ENCODE data around the gene FNIP2.
A peak's percentile ranks its signal among the peaks of the same experiment; 100 is the strongest.

The FNIP2 gene

DNA sequence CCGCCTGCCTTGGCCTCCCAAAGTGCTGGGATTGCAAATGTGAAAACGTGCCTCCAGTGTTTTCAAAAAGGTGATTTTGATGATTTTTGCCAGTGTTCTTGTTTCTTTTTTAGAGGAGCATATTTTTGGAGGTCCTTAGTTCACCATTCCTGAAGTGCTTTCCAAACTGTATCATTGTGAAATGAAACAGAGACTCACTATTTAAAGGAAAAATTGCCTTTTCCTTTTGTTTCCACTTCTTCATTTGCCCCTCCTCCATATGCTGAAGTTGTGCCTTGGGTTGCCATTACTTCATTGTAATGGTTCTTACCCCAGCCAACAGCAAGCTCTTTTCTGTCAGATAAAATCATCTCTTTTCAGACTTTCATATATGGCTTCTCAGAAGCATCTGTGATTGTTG, 164.4 kb downstream of the FNIP2 start:
- CTCF ChIA-PET = interaction anchor here (0.8 kb wide), 1 partner anchor 522 kb away, joined by 4 read pairs; no protein-coding TSS in a partner anchor
- no peak for DNase-seq (ENCODE audit: extremely low spot score)
- no peak for TF ChIP-seq ZNF384 (IDR thresholded peaks at IDR 0.05)
- POLR2A ChIA-PET = no interaction called here

DNA sequence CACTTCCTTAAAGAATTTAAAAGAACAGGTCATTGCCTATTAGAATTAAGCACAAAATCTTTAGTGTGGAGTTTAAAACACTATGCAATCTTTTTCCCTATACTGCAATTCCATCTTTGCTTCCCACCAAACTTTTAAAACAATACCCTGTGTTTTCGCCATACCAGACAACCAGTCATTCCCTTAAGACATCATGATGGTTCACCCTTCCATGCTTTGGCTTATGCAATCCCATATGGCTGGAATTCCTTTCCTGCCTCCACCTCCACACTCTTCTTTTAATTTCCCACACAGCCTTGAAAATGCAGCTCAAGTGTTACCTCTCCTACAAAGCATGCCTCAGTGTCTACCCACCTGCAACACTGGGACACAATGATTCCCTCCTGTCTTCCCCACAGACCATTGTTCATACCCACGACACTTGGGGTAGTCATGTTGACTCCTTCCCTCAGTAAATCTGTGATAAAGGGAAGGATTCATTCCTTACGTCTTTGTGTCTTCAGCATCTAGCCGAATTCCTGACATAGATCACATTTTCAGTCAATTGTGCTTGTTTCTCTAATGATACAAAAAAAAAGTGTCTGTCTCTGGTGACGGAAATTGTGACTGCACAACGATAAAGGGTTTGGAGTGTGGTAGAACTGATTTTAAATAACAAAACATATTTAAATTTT, 166.3 kb downstream of the FNIP2 start:
- no peak for DNase-seq (ENCODE audit: extremely low spot score)
- TF ChIP-seq SP1 (IDR thresholded peaks at IDR 0.05) = no peak
- no peak for TF ChIP-seq TARDBP (IDR thresholded peaks at IDR 0.05)
- no peak for TF ChIP-seq FOXM1 (IDR thresholded peaks at IDR 0.05; ENCODE audit: borderline replicate concordance)
- TF ChIP-seq BHLHE40 (IDR thresholded peaks at IDR 0.05; ENCODE audit: borderline replicate concordance) = no peak
- TF ChIP-seq ELF4 (IDR thresholded peaks at IDR 0.05) = no peak
- TF ChIP-seq, protein P1, sequence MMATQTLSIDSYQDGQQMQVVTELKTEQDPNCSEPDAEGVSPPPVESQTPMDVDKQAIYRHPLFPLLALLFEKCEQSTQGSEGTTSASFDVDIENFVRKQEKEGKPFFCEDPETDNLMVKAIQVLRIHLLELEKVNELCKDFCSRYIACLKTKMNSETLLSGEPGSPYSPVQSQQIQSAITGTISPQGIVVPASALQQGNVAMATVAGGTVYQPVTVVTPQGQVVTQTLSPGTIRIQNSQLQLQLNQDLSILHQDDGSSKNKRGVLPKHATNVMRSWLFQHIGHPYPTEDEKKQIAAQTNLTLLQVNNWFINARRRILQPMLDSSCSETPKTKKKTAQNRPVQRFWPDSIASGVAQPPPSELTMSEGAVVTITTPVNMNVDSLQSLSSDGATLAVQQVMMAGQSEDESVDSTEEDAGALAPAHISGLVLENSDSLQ (IDR thresholded peaks at IDR 0.05) = no peak
- TF ChIP-seq CTBP1 (IDR thresholded peaks at IDR 0.05; ENCODE audit: borderline replicate concordance) = no peak
- POLR2A ChIA-PET = no interaction called here
- CTCF ChIA-PET = no interaction called here

DNA sequence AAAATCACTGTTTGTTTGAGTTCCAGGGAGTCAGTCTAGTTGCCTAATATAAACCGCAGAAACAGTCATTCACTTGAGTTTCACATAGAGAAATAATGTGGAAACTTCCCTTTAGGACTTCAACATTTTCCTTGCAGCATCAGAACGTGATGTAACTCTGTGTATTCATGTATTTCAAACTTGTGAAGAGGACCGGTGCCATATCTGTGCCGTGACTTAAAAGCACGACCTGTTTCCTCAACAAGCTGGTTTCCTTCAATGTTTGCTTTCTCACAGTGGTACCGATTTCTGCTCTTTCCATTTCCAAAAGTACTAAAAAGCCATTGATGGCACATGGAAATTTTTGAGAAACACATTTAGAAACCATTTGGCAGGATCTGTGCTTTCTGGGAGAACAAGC, 167.4 kb downstream of the FNIP2 start:
- no peak for TF ChIP-seq ARNT (IDR thresholded peaks at IDR 0.05)
- TF ChIP-seq FOXK2 (IDR thresholded peaks at IDR 0.05) = no peak
- TF ChIP-seq ZNF384 (IDR thresholded peaks at IDR 0.05) = no peak
- TF ChIP-seq HDGF (IDR thresholded peaks at IDR 0.05; ENCODE audit: borderline replicate concordance) = no peak
- no peak for TF ChIP-seq LEF1 (IDR thresholded peaks at IDR 0.05; ENCODE audit: borderline replicate concordance)
- TF ChIP-seq TARDBP (IDR thresholded peaks at IDR 0.05) = no peak
- no peak for TF ChIP-seq NFRKB (IDR thresholded peaks at IDR 0.05)
- TF ChIP-seq CTBP1 (IDR thresholded peaks at IDR 0.05; ENCODE audit: borderline replicate concordance) = no peak
- TF ChIP-seq FOXM1 (IDR thresholded peaks at IDR 0.05; ENCODE audit: borderline replicate concordance) = no peak
- TF ChIP-seq ELF4 (IDR thresholded peaks at IDR 0.05) = no peak
- TF ChIP-seq BHLHE40 (IDR thresholded peaks at IDR 0.05; ENCODE audit: borderline replicate concordance) = no peak
- CTCF ChIA-PET = no interaction called here
- DNase-seq (ENCODE audit: extremely low spot score) = no peak
- POLR2A ChIA-PET = no interaction called here

DNA sequence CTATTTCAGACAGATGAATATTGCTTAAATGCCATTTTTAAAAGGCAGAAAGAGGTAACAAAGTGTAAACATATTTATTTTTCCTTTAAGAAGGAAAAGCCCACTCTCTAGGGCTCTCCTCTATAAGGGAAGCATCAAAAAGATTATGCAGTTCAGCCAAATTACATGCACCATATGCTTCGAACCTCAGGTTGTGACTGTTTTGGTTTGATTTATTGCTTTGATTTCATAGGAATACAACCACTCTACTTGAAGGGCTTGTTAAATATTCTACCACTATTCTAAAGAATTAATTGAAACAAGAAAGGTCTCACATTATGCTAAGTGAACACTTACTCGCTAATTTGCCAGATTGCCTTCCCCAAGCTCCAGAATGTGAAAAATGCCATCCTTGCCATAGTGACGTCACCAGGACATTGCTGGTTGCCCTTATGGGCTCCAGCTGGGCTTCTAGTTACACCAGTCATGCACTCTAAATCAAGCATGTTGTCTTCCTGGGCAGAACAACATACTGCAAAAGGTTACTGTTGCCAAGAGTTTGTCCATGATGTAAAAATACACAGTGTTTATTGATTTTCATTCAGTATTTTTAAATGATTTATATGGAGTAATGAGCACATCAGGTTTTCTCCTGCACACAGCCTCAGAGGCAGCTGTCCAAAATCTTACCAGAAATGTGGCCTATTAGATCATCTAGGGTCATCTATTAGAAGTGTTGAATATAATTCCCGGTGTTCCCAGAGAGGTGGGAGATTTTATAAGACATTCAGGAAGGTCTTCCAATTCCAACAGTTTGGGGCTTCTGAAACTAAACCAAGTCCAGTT, 169.6 kb downstream of the FNIP2 start:
- DNase-seq (ENCODE audit: extremely low spot score) = no peak
- CTCF ChIA-PET = no interaction called here
- no peak for TF ChIP-seq NFRKB (IDR thresholded peaks at IDR 0.05)
- TF ChIP-seq, protein P1 (IDR thresholded peaks at IDR 0.05) = peak; percentile 20; the same call in 1 of the 2 replicates
- TF ChIP-seq BHLHE40 (IDR thresholded peaks at IDR 0.05; ENCODE audit: borderline replicate concordance) = no peak
- TF ChIP-seq HDGF (IDR thresholded peaks at IDR 0.05; ENCODE audit: borderline replicate concordance) = no peak
- POLR2A ChIA-PET = no interaction called here

DNA sequence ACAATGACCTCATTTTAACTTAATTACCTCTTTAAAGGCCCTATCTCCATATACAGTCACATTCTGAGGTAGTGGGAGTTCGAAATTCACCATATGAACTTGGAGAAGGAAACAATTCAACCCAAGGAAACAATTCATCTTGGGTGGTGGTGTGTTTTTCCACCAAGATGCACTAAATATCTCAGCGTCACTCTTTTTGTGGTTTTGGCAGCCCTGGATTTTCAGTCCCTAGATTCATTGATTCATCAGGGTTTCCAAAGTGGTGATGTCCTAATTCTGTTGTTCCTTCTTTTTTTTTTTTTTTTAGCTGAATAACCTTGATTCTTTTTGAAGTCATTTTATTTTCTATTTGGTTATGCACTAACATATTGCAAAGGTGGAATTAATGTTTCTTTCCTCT, 171.4 kb downstream of the FNIP2 start:
- POLR2A ChIA-PET = no interaction called here

DNA sequence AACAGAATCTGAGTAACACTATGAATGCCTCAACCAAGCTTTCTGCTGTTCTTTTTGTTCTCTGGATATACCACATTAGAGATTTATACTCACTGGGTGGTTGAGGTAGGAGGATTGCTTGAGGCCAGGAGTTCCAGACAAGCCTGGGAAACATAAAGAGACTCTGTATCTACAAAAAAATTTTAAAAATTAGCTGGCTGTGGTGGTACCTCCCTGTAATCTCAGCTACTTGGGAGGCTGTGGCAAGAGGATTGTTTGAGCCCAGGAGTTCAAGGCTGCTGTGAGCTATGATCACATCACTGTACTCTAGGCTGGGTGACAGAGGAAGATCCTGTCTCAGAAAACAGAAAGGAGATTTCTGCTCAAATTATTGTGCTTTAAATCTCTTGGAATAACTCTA, 172.5 kb downstream of the FNIP2 start:
- ChIA-PET POLR2A (no interaction called here), CTCF (no interaction called here)
- TF ChIP-seq FOXM1 (IDR thresholded peaks at IDR 0.05; ENCODE audit: borderline replicate concordance) (no peak), BHLHE40 (IDR thresholded peaks at IDR 0.05; ENCODE audit: borderline replicate concordance) (no peak), HDGF (IDR thresholded peaks at IDR 0.05; ENCODE audit: borderline replicate concordance) (no peak), SUZ12 (IDR thresholded peaks at IDR 0.05) (no peak), CTBP1 (IDR thresholded peaks at IDR 0.05; ENCODE audit: borderline replicate concordance) (no peak), FOXK2 (IDR thresholded peaks at IDR 0.05) (no peak), FOXA1 (IDR thresholded peaks at IDR 0.05) (no peak), ZNF384 (IDR thresholded peaks at IDR 0.05) (no peak)
- no peak for DNase-seq (ENCODE audit: extremely low spot score)

More for the DNA sequence above, 171.4 kb downstream of the FNIP2 start:
- CTCF ChIA-PET = no interaction called here
- DNase-seq (ENCODE audit: extremely low spot score) = no peak
- TF ChIP-seq ELF4 (IDR thresholded peaks at IDR 0.05) = no peak
- no peak for TF ChIP-seq L3MBTL2 (conservative IDR thresholded peaks at IDR 0.05)
- TF ChIP-seq SP1 (IDR thresholded peaks at IDR 0.05) = no peak
- TF ChIP-seq, protein P1 (IDR thresholded peaks at IDR 0.05) = no peak
- no peak for TF ChIP-seq FOXK2 (IDR thresholded peaks at IDR 0.05)
- TF ChIP-seq CTBP1 (IDR thresholded peaks at IDR 0.05; ENCODE audit: borderline replicate concordance) = no peak
- TF ChIP-seq ZNF384 (IDR thresholded peaks at IDR 0.05) = no peak
- TF ChIP-seq HDGF (IDR thresholded peaks at IDR 0.05; ENCODE audit: borderline replicate concordance) = no peak
- no peak for TF ChIP-seq FOXM1 (IDR thresholded peaks at IDR 0.05; ENCODE audit: borderline replicate concordance)
- TF ChIP-seq NFRKB (IDR thresholded peaks at IDR 0.05) = no peak
- no peak for TF ChIP-seq LEF1 (IDR thresholded peaks at IDR 0.05; ENCODE audit: borderline replicate concordance)

Measured in HEK293T (cell line).